Measurements from ENCODE around the gene CMTM8.
A peak's percentile ranks its signal among the peaks of the same experiment; 100 is the strongest.
"Not testable (repeated sequence)": the region's sequence is repeated elsewhere in the genome, so short reads cannot be mapped to it uniquely, and the experiment has no call there.

CMTM8 gene

GRCh38 chr3:32238453-32239306, at the start of gene CMTM8:
Gene CMTM8 (plus strand): TSS chr3:32238680. CDS start chr3:32238973, 293 bp downstream.
- no peak for DNase-seq (ENCODE audit: low spot score)

- DNase-seq (ENCODE audit: low spot score), result no peak
Measured at GRCh38 chr3:32189693-32190092, 48.8 kb upstream of the CMTM8 start.

- not testable (repeated sequence) for DNase-seq (ENCODE audit: low spot score)
Measured at GRCh38 chr3:32190556-32190955, 47.9 kb upstream of the CMTM8 start.

GRCh38 chr3:32193101-32193500, 45.4 kb upstream of the CMTM8 start:
- no peak for DNase-seq (ENCODE audit: low spot score)

GRCh38 chr3:32194653-32195052, 43.8 kb upstream of the CMTM8 start:
- no peak for DNase-seq (ENCODE audit: low spot score)

GRCh38 chr3:32195995-32196540, 42.4 kb upstream of the CMTM8 start:
- no peak for DNase-seq (ENCODE audit: low spot score)

- no peak for DNase-seq (ENCODE audit: low spot score)
Measured at GRCh38 chr3:32197991-32198390, 40.5 kb upstream of the CMTM8 start.

GRCh38 chr3:32198714-32199113, 39.8 kb upstream of the CMTM8 start:
- DNase-seq (ENCODE audit: low spot score), result no peak

- no peak for DNase-seq (ENCODE audit: low spot score)
Measured at GRCh38 chr3:32200490-32200889, 38.0 kb upstream of the CMTM8 start.

GRCh38 chr3:32200992-32201758, 37.3 kb upstream of the CMTM8 start:
- DNase-seq (ENCODE audit: low spot score), result no peak

GRCh38 chr3:32202496-32202895, 36.0 kb upstream of the CMTM8 start:
- no peak for DNase-seq (ENCODE audit: low spot score)

GRCh38 chr3:32203854-32204253, 34.6 kb upstream of the CMTM8 start:
- no peak for DNase-seq (ENCODE audit: low spot score)

GRCh38 chr3:32208447-32208846, 30.0 kb upstream of the CMTM8 start:
- no peak for DNase-seq (ENCODE audit: low spot score)

GRCh38 chr3:32215185-32215584, 23.3 kb upstream of the CMTM8 start:
- no peak for DNase-seq (ENCODE audit: low spot score)

GRCh38 chr3:32216172-32216783, 22.2 kb upstream of the CMTM8 start:
- no peak for DNase-seq (ENCODE audit: low spot score)

GRCh38 chr3:32217339-32217738, 21.1 kb upstream of the CMTM8 start:
- DNase-seq (ENCODE audit: low spot score), result no peak

- DNase-seq (ENCODE audit: low spot score), result no peak
Measured at GRCh38 chr3:32219537-32219936, 18.9 kb upstream of the CMTM8 start.

- no peak for DNase-seq (ENCODE audit: low spot score)
Measured at GRCh38 chr3:32220006-32220405, 18.5 kb upstream of the CMTM8 start.

- no peak for DNase-seq (ENCODE audit: low spot score)
Measured at GRCh38 chr3:32222950-32223349, 15.5 kb upstream of the CMTM8 start.

- DNase-seq (ENCODE audit: low spot score), result no peak
Measured at GRCh38 chr3:32224016-32224516, 14.4 kb upstream of the CMTM8 start.

GRCh38 chr3:32226875-32227500, 11.5 kb upstream of the CMTM8 start:
- DNase-seq (ENCODE audit: low spot score), result peak; percentile 26

- DNase-seq (ENCODE audit: low spot score), result not testable (repeated sequence)
Measured at GRCh38 chr3:32228743-32229142, 9.7 kb upstream of the CMTM8 start.
